Epithelial cell of proximal tubule (primary cell): ENCODE data around the gene C16orf92. TPM values are rescaled to one million over a fixed set of nuclear protein-coding genes. Genes with fewer than 3 reads are reported as not detected.

ENCODE experiments used
- DNase-seq: peaks from one replicate; pipeline ENCODE4 v3.0.0-alpha.2; 2011; ENCODE audit warnings: low read depth
- H3K4me3 ChIP-seq: 2 replicates; pipeline ENCODE4 v1.5.1; 2011; ENCODE audit warnings: low read depth, mild to moderate bottlenecking, low read length
- CTCF ChIP-seq: conservative IDR thresholded peaks from 2 replicates; pipeline ENCODE4 v1.5.1; 2012; ENCODE audit warnings: low read depth, mild to moderate bottlenecking, low read length
- total RNA-seq: library from RNA; depleted of rRNA; stranded (reverse); fragments of >200 nt; gene quantifications from 2 replicates; pipeline ENCODE4 v1.2.3, GENCODE V29; 2015

C16orf92 gene
- total RNA-seq, 1 donor from 2014 or later = not detected

- no peak for TF ChIP-seq CTCF
- DNase-seq = no peak
- H3K4me3 ChIP-seq = peak overlapping the region; percentile 97
Observed at GRCh38 chr16:30053376-30054015, 30.5 kb downstream of the C16orf92 start.

DNA sequence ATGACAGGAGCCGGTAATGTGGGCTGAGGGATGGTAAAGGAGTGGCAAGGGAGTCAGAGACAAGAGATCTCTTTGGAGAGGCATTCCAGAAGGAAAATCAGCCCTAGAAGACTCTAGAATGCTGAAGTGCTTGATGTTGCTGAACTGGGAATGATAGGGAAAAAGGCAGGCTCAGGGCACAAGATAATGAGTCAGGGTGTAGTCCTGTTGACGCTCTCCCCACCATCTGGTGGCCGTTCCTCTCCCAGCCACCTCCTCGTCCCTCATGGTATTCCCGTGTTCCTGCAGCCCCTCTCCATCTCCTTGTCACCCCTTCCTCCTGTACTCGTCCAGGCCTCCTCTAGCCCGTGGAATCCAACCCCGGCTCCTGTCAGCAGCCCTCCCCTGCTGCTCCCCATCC, 31.5 kb downstream of the C16orf92 start:
- no peak overlapping the region for H3K4me3 ChIP-seq
- no peak for DNase-seq
- no peak for TF ChIP-seq CTCF

GRCh38 chr16:30054959-30055553, 32.1 kb downstream of the C16orf92 start:
- peak; percentile 75 for TF ChIP-seq CTCF
- no peak overlapping the region for H3K4me3 ChIP-seq
- no peak for DNase-seq

GRCh38 chr16:30060346-30060745, 37.3 kb downstream of the C16orf92 start:
- no peak overlapping the region for H3K4me3 ChIP-seq
- no peak for DNase-seq
- no peak for TF ChIP-seq CTCF

GRCh38 chr16:30060836-30061554, 38.0 kb downstream of the C16orf92 start:
- no peak for DNase-seq
- no peak overlapping the region for H3K4me3 ChIP-seq
- TF ChIP-seq CTCF = no peak

DNA sequence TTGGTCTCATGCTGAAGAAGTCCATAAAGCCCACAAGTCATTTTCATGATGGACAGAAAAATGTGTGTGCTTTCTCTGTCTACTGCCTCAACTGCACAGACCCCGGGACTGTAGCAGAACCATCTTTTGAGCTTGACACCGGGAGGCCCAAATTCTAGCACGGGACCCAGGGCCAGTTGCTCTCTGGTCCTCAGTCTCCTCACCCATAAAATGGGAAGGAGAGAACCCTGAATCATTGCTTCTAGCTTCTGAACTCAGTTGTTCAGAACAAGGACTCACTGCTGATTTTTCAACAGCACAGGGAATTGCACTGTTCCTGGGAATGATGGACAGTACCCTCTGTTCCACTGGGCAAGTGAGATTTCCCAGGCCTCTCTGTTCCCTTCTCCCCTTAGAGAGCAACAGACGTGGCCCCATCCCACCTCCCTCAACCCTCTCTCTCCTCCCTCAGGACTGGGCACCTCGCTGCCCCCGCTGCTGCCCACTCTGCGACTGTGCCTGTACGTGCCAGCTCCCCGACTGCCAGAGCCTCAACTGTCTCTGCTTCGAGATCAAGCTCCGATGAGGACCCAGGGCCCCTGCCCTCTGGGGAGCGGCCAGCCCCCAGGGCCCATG, 40.4 kb downstream of the C16orf92 start:
- H3K4me3 ChIP-seq = peak overlapping the region; percentile 98
- TF ChIP-seq CTCF = no peak
- no peak for DNase-seq
